Endometrium (tissue), 2 donors: ENCODE data around the gene SATL1.
"Not testable (repeated sequence)": the region's sequence is repeated elsewhere in the genome, so short reads cannot be mapped to it uniquely, and the experiment has no call there.

ENCODE experiments used
- FAIRE-seq: peaks from 2 replicates; lab custom pipeline; 2012; peaks lifted over from hg19 to GRCh38; lab: Jason Lieb, UNC
- donor health status: control.
- donor health status: control.

The SATL1 gene

GRCh38 chrX:85109235-85109634, 134.3 kb downstream of the SATL1 start:
- no peak for FAIRE-seq

DNA sequence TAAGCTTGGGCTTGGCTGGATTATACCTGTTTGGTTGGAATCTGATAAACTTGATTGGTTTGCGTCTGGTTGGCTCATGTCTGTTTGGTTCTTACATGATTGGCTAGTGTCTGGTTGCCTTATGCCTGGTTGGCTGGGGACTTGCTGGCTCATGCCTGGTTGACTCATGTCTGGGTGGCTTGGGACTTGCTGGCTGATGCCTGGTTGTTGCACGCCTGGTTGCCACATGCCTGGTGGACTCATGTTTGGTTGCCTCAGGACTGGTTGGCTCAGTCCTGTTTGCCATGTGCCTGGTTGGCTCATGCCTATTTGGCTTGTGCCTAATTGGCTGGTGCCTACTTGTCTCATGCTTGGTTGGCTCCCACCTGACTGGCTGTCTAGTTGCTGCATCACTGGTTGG, 135.4 kb downstream of the SATL1 start:
- FAIRE-seq: no peak

- no peak for FAIRE-seq
Observed at GRCh38 chrX:85107407-85107806, 136.2 kb downstream of the SATL1 start.

- no peak for FAIRE-seq
Observed at GRCh38 chrX:85089321-85089840, 154.2 kb downstream of the SATL1 start.

DNA sequence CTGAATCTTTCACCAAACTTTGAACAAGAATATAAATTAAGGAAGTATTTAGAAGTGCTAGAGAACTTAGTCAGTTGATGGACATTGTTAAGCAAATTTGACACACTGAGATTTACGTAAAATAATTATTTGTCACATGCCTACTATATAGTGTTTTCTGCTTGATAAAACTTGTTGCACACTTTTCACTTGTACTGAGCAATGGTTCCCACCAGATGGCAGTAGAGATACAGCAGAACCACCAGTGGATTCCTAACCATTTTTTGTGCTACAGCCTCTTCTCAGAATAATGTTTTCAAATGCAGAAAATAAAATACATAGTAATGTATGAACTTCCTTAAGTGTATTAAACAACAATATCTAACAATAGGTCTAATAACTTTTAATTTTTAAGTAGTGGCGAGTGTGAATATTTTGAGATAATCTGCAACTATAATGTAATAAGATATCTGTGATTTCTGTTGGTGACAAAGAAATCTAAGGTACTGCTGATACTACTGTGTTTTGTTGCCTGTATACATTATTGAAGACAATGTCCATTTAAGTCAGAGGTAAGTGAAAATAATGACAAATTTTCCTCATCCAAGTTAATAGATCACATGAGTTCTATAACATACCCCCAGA, 158.7 kb downstream of the SATL1 start:
- FAIRE-seq: peak; percentile 58

GRCh38 chrX:85077247-85077646, 166.3 kb downstream of the SATL1 start:
- FAIRE-seq: not testable (repeated sequence)

- no peak for FAIRE-seq
Observed at GRCh38 chrX:85065512-85066198, 177.9 kb downstream of the SATL1 start.

- no peak for FAIRE-seq
Observed at GRCh38 chrX:85052636-85053343, 190.8 kb downstream of the SATL1 start.

DNA sequence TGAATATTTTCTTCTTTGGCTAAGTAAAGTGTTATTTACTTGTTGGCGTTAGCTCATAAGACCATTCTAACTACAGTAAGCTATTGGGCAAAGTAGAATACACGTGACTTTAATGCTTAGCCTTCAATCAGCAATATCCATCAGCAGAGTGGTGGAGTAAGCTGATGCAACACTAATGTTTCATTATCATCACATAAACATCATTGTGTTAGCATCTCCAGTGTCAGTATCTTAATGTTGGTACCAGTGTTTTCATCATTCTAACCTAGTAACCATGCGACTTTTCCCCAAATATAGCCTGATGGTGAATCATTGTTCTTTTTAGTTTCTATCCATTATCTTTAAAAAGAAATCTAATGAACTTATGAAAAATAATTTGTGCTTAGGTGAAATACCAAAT, 191.4 kb downstream of the SATL1 start:
- FAIRE-seq: no peak

- FAIRE-seq: no peak
Observed at GRCh38 chrX:85051627-85052026, 192.0 kb downstream of the SATL1 start.
